IMR-90 (cell line): ENCODE data around the gene SPACA7. TPM values are rescaled to one million over a fixed set of nuclear protein-coding genes. Genes with fewer than 3 reads are reported as not detected.

Experiments
- ATAC-seq: fragments of 200-7000 bp; cut with Tn5 transposase; 2 replicates; pipeline ENCODE4 v1.9.1; 2020; ENCODE audit warnings: low read depth, mild to moderate bottlenecking, moderate library complexity
- Bru-seq: library from RNA; stranded (reverse); fragments of 400-500 nt; gene quantifications from one replicate; lab custom pipeline; 2021; lab: Mats Ljungman, UMichigan
- BruChase-seq, 2 experiments: library from RNA; stranded (reverse); fragments of 400-500 nt; gene quantifications; one replicate each; lab custom pipeline; 2021; lab: Mats Ljungman, UMichigan
- BruUV-seq: library from RNA; stranded (reverse); fragments of 400-500 nt; replicated peaks from 2 replicates; lab custom pipeline; 2021; lab: Mats Ljungman, UMichigan
- CTCF ChIA-PET: fragments of 300-600 bp; formaldehyde crosslinking; extraction: SDS; loops from one replicate; lab custom pipeline; 2021; ENCODE audit warnings: antibody characterized with exemption; lab: Yijun Ruan, JAX
- POLR2A ChIA-PET: fragments of 300-600 bp; sonication (Branson Sonifier 250); formaldehyde crosslinking; loops from one replicate; lab custom pipeline; 2022; ENCODE audit warnings: antibody characterized with exemption; ENCODE audit not compliant: unreplicated experiment; lab: Charles Lee
- DNase-seq: peaks from one replicate; pipeline ENCODE4 v3.0.0; 2013
- H2AFZ ChIP-seq: replicated peaks from 2 replicates; pipeline ENCODE3; 2013; ENCODE audit warnings: low read length, mild to moderate bottlenecking; ENCODE audit not compliant: poor library complexity
- H2AK5ac ChIP-seq: 2 replicates; pipeline ENCODE4 v1.6.1; 2013; ENCODE audit warnings: low read depth, low read length, inconsistent platforms
- H2AK9ac ChIP-seq: replicated peaks from 2 replicates; pipeline ENCODE3; 2013; ENCODE audit warnings: mild to moderate bottlenecking, low read depth, low read length, moderate library complexity; ENCODE audit not compliant: poor library complexity
- H2BK120ac ChIP-seq: 2 replicates; pipeline ENCODE4 v1.6.1; 2013; ENCODE audit warnings: low read depth, low read length, inconsistent platforms
- H2BK15ac ChIP-seq: 3 replicates; pipeline ENCODE4 v1.6.1; 2013; ENCODE audit warnings: low read depth, low read length, inconsistent platforms
- H2BK20ac ChIP-seq: 2 replicates; pipeline ENCODE4 v1.6.1; 2013; ENCODE audit warnings: low read depth, mild to moderate bottlenecking, inconsistent platforms, low read length, moderate library complexity
- H2BK5ac ChIP-seq: 2 replicates; pipeline ENCODE4 v1.6.1; 2013; ENCODE audit warnings: mild to moderate bottlenecking, low read depth, low read length, inconsistent platforms; ENCODE audit not compliant: poor library complexity, severe bottlenecking
- H3K14ac ChIP-seq: replicated peaks from 2 replicates; pipeline ENCODE4 v1.6.1; 2013; ENCODE audit warnings: low read depth, low read length, inconsistent platforms
- H3K18ac ChIP-seq: 2 replicates; pipeline ENCODE4 v1.6.1; 2013; ENCODE audit warnings: low read depth, low read length, control low read depth
- H3K23ac ChIP-seq: 2 replicates; pipeline ENCODE4 v1.6.1; 2013; ENCODE audit warnings: low read depth, low read length, inconsistent platforms
- H3K27ac ChIP-seq: 2 replicates; pipeline ENCODE4 v1.5.1; 2013; ENCODE audit warnings: mild to moderate bottlenecking, control low read depth, low read length; ENCODE audit not compliant: insufficient read depth
- H3K27me3 ChIP-seq: 2 replicates; pipeline ENCODE4 v1.6.1; 2013; ENCODE audit warnings: low read length; ENCODE audit not compliant: control insufficient read depth, insufficient read depth
- H3K36me3 ChIP-seq: 2 replicates; pipeline ENCODE4 v1.6.1; 2013; ENCODE audit warnings: low read length, mixed read lengths; ENCODE audit not compliant: control insufficient read depth, insufficient read depth
- H3K4ac ChIP-seq: 2 replicates; pipeline ENCODE4 v1.6.1; 2013; ENCODE audit warnings: low read depth, low read length, inconsistent platforms
- H3K4me1 ChIP-seq: 2 replicates; pipeline ENCODE4 v1.6.1; 2013; ENCODE audit warnings: low read length, mixed read lengths; ENCODE audit not compliant: control insufficient read depth, insufficient read depth
- H3K4me2 ChIP-seq: 2 replicates; pipeline ENCODE4 v1.6.1; 2013; ENCODE audit warnings: low read depth, mild to moderate bottlenecking, control low read depth, low read length, moderate library complexity
- H3K4me3 ChIP-seq: 2 replicates; pipeline ENCODE4 v1.5.1; 2013; ENCODE audit warnings: low read depth, mild to moderate bottlenecking, control low read depth, low read length, moderate library complexity; ENCODE audit not compliant: insufficient read depth
- H3K56ac ChIP-seq: 2 replicates; pipeline ENCODE4 v1.6.1; 2013; ENCODE audit warnings: low read length, inconsistent platforms; ENCODE audit not compliant: insufficient read depth; ENCODE audit errors: extremely low read depth
- H3K79me1 ChIP-seq, 2 experiments: 2 replicates each; pipeline ENCODE4 v1.6.1; 2013; ENCODE audit warnings: low read length in 2 of 2, inconsistent platforms in 1 of 2, low read depth in 1 of 2
- H3K9ac ChIP-seq: 2 replicates; pipeline ENCODE4 v1.6.1; 2013; ENCODE audit warnings: low read depth, low read length, control low read depth
- H3K9me1 ChIP-seq: 2 replicates; pipeline ENCODE4 v1.6.1; 2013; ENCODE audit warnings: low read length, inconsistent platforms; ENCODE audit not compliant: insufficient read depth
- H3K9me3 ChIP-seq: 2 replicates; pipeline ENCODE4 v1.6.1; 2013; ENCODE audit warnings: low read length; ENCODE audit not compliant: control insufficient read depth, insufficient read depth
- H4K20me1 ChIP-seq: 2 replicates; pipeline ENCODE4 v1.6.1; 2013; ENCODE audit warnings: low read length, inconsistent platforms; ENCODE audit not compliant: insufficient read depth
- H4K5ac ChIP-seq: 2 replicates; pipeline ENCODE4 v1.6.1; 2013; ENCODE audit warnings: mild to moderate bottlenecking, low read depth, low read length, control low read depth
- H4K8ac ChIP-seq, 2 experiments: 2 replicates each; pipeline ENCODE4 v1.6.1; 2013; ENCODE audit warnings: low read depth in 2 of 2, low read length in 2 of 2, control low read depth in 1 of 2, inconsistent platforms in 1 of 2
- H4K91ac ChIP-seq: 2 replicates; pipeline ENCODE4 v1.6.1; 2013; ENCODE audit warnings: low read depth, low read length, inconsistent platforms; ENCODE audit not compliant: insufficient read depth
- BHLHE40 ChIP-seq: fragments of 150-350 bp; IDR thresholded peaks from 2 replicates; pipeline ENCODE4 v1.6.1; 2016; ENCODE audit warnings: mild to moderate bottlenecking, low read depth, low read length
- CEBPB ChIP-seq: IDR thresholded peaks from 2 replicates; pipeline ENCODE4 v1.6.1; 2012; ENCODE audit warnings: low read depth, low read length, improper control_type of control experiment
- CHD1 ChIP-seq: IDR thresholded peaks from 2 replicates; pipeline ENCODE4 v1.6.1; 2012; ENCODE audit warnings: low read depth, low read length, improper control_type of control experiment
- FOS ChIP-seq: fragments of 150-350 bp; IDR thresholded peaks from 2 replicates; pipeline ENCODE4 v1.6.1; 2016; ENCODE audit warnings: low read depth, low read length
- MAFK ChIP-seq: IDR thresholded peaks from 2 replicates; pipeline ENCODE4 v1.6.1; 2012; ENCODE audit warnings: low read depth, low read length, improper control_type of control experiment
- MAZ ChIP-seq: IDR thresholded peaks from 2 replicates; pipeline ENCODE4 v1.6.1; 2012; ENCODE audit warnings: low read depth, mild to moderate bottlenecking, low read length, improper control_type of control experiment, moderate library complexity, borderline replicate concordance
- MXI1 ChIP-seq: IDR thresholded peaks from 2 replicates; pipeline ENCODE4 v1.6.1; 2012; ENCODE audit warnings: low read depth, mild to moderate bottlenecking, low read length, moderate library complexity, borderline replicate concordance
- NFE2L2 ChIP-seq: fragments of 150-350 bp; IDR thresholded peaks from 2 replicates; pipeline ENCODE4 v1.6.1; 2016; ENCODE audit warnings: low read depth, mild to moderate bottlenecking, low read length
- POLR2A ChIP-seq: IDR thresholded peaks from 2 replicates; pipeline ENCODE4 v1.6.1; 2012; ENCODE audit warnings: mild to moderate bottlenecking, low read depth, low read length
- RAD21 ChIP-seq: IDR thresholded peaks from 2 replicates; pipeline ENCODE4 v1.6.1; 2012; ENCODE audit warnings: low read length, improper control_type of control experiment
- RCOR1 ChIP-seq: IDR thresholded peaks from 2 replicates; pipeline ENCODE4 v1.6.1; 2012; ENCODE audit warnings: mild to moderate bottlenecking, low read length, improper control_type of control experiment; ENCODE audit not compliant: insufficient replicate concordance
- RFX5 ChIP-seq: IDR thresholded peaks from 2 replicates; pipeline ENCODE4 v1.8.0; 2012; ENCODE audit warnings: low read depth, mild to moderate bottlenecking, low read length, moderate library complexity
- SMC3 ChIP-seq: fragments of 150-350 bp; IDR thresholded peaks from 2 replicates; pipeline ENCODE4 v1.6.1; 2016; ENCODE audit warnings: low read depth, mild to moderate bottlenecking, antibody characterized with exemption, low read length, moderate library complexity
- WGBS, 2 experiments: methylation state at CpG; one replicate each; pipeline versions ENCODE4 v1.1.5 to v1.1.7; 2013; ENCODE audit warnings: missing lambda C conversion rate in 2 of 2; ENCODE audit not compliant: insufficient read length in 1 of 2; ENCODE audit errors: extremely low coverage in 2 of 2; 5-methylcytosine and 5-hydroxymethylcytosine counted together
- dilution Hi-C: fragments of 300-500 bp; cut with HindIII; formaldehyde crosslinking; loops from one replicate; pipeline ENCODE4 v1.14.3; 2018; ENCODE audit warnings: low sequenced_read_pairs; ENCODE audit not compliant: unreplicated experiment
- in situ Hi-C: fragments of 300-500 bp; cut with MboI; formaldehyde crosslinking; loops from 3 replicates; pipeline ENCODE4 v1.14.3; 2019; ENCODE audit warnings: low sequenced_read_pairs, inconsistent platforms, mixed read lengths
- intact Hi-C: fragments of 100-400 bp; cut with micrococcal nuclease; formaldehyde crosslinking; loops from 2 replicates; pipeline ENCODE4 v1.10.0; 2022
- long read RNA-seq: library from polyadenylated mRNA; unstranded; transcript quantifications from one replicate; pipeline ENCODE4 v2.0.0, GENCODE V29; 2021; ENCODE audit not compliant: unreplicated experiment
- polyA plus RNA-seq, 3 experiments: library from polyadenylated mRNA; depleted of rRNA; stranded (reverse); fragments of >200 nt; gene quantifications; 2 replicates each; pipeline ENCODE4 v1.2.3, GENCODE V29; 2012; ENCODE audit warnings: low replicate concordance in 1 of 3
- total RNA-seq: library from RNA; depleted of rRNA; stranded (reverse); fragments of >200 nt; gene quantifications from 2 replicates; pipeline ENCODE4 v1.2.3, GENCODE V29; 2012; rRNA removed
- TF ChIP-seq, protein P1 (sequence below): fragments of 150-350 bp; IDR thresholded peaks from 2 replicates; pipeline ENCODE4 v1.6.1; 2016; ENCODE audit warnings: low read depth, mild to moderate bottlenecking, low read length, moderate library complexity, borderline replicate concordance
- TF ChIP-seq, protein P2 (sequence below): conservative IDR thresholded peaks from 2 replicates; pipeline ENCODE4 v1.5.1; 2012; ENCODE audit warnings: mild to moderate bottlenecking, low read depth, low read length, improper control_type of control experiment

The SPACA7 gene, protein sequence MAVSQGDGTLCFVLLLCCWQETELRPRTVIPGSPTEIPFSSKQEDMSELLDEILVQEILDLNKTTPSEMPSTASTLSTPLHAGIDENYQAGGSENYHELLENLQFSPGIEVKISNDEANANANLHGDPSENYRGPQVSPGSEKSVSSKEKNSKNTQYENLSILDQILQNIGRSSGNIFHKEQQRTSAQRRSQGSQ
- total RNA-seq (not detected in 2 replicates), polyA plus RNA-seq (2012; rRNA removed) (not detected in 2 replicates), Bru-seq, nascent RNA (not detected), BruChase-seq, experiment 1, labeled RNA remaining after a 6-hour chase (not detected), BruChase-seq, experiment 2, labeled RNA remaining after a 2-hour chase (not detected)
- polyA plus RNA-seq (2012; cell fraction: cytosol; rRNA removed) = not detected in 2 replicates
- not detected in 2 replicates for polyA plus RNA-seq (2012; cell fraction: nucleus; rRNA removed; ENCODE audit: low replicate concordance)
- long read RNA-seq = 0 reads

- DNase-seq (no peak), ATAC-seq (no peak)
- H4K8ac ChIP-seq = no peak within 1 kb of the TSS
- H3K23ac ChIP-seq = no peak within 1 kb of the TSS
- no peak within 1 kb of the TSS for H4K91ac ChIP-seq
- H3K14ac ChIP-seq = no peak within 1 kb of the TSS
- H3K36me3 ChIP-seq = no peaks in the 10 kb centered on the region
- no TSS peak for BruUV-seq
- H3K4me1 ChIP-seq = no peaks in the 10 kb centered on the region
- no peak within 1 kb of the TSS for H2AFZ ChIP-seq
- H3K9me1 ChIP-seq = no peaks in the 10 kb centered on the region
- ChIA-PET CTCF (no interaction called here), POLR2A (no interaction called here)
- peaks cover 20% of the 10 kb centered on the region for H3K9me3 ChIP-seq
- no peak within 1 kb of the TSS for H2BK20ac ChIP-seq
- H4K5ac ChIP-seq = no peak within 1 kb of the TSS
- H2BK120ac ChIP-seq = no peak within 1 kb of the TSS
- no peak within 1 kb of the TSS for H3K56ac ChIP-seq
- no peak within 1 kb of the TSS for H3K27ac ChIP-seq
- in situ Hi-C loops = no loop called here
- H3K4ac ChIP-seq = no peak within 1 kb of the TSS
- no peak within 1 kb of the TSS for H2BK5ac ChIP-seq
- no peak within 1 kb of the TSS for H2AK5ac ChIP-seq
- no peak within 1 kb of the TSS for H3K4me3 ChIP-seq
- no peak within 1 kb of the TSS for H3K18ac ChIP-seq
- no peak within 1 kb of the TSS for H3K9ac ChIP-seq
- H2AK9ac ChIP-seq = no peak within 1 kb of the TSS
- no peaks in the 10 kb centered on the region for H4K20me1 ChIP-seq
- no CpG with 5 or more reads among the region's 8 CpGs for WGBS, 2 experiments
- no peaks in the 10 kb centered on the region for H3K27me3 ChIP-seq
- H2BK15ac ChIP-seq = no peak within 1 kb of the TSS
- no peak within 1 kb of the TSS for H3K4me2 ChIP-seq
- dilution Hi-C loops = no loop called here
- intact Hi-C loops = no loop called here
- H3K79me1 ChIP-seq = no peaks in the 10 kb centered on the region
- TF ChIP-seq FOS (no peak), RFX5 (no peak), MXI1 (no peak), NFE2L2 (no peak), MAFK (no peak), MAZ (no peak), SMC3 (no peak), POLR2A (no peak), RAD21 (no peak), RCOR1 (no peak), CHD1 (no peak), CEBPB (no peak), BHLHE40 (no peak)
- TF ChIP-seq, protein P1, sequence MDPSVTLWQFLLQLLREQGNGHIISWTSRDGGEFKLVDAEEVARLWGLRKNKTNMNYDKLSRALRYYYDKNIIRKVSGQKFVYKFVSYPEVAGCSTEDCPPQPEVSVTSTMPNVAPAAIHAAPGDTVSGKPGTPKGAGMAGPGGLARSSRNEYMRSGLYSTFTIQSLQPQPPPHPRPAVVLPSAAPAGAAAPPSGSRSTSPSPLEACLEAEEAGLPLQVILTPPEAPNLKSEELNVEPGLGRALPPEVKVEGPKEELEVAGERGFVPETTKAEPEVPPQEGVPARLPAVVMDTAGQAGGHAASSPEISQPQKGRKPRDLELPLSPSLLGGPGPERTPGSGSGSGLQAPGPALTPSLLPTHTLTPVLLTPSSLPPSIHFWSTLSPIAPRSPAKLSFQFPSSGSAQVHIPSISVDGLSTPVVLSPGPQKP = no peak
- TF ChIP-seq, protein P2, sequence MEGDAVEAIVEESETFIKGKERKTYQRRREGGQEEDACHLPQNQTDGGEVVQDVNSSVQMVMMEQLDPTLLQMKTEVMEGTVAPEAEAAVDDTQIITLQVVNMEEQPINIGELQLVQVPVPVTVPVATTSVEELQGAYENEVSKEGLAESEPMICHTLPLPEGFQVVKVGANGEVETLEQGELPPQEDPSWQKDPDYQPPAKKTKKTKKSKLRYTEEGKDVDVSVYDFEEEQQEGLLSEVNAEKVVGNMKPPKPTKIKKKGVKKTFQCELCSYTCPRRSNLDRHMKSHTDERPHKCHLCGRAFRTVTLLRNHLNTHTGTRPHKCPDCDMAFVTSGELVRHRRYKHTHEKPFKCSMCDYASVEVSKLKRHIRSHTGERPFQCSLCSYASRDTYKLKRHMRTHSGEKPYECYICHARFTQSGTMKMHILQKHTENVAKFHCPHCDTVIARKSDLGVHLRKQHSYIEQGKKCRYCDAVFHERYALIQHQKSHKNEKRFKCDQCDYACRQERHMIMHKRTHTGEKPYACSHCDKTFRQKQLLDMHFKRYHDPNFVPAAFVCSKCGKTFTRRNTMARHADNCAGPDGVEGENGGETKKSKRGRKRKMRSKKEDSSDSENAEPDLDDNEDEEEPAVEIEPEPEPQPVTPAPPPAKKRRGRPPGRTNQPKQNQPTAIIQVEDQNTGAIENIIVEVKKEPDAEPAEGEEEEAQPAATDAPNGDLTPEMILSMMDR = no peak
Measured at GRCh38 chr13:112376050-112376681, at the start of gene SPACA7. Gene SPACA7, plus strand, starts transcription at chr13:112376355. Its CDS starts 31 bp downstream, at chr13:112376386.
